Left ventricle myocardium inferior (tissue), 1 donor: ENCODE results near the gene MMAA. TPM values are rescaled to one million over a fixed set of nuclear protein-coding genes. Genes with fewer than 3 reads are reported as not detected.
"Not testable (repeated sequence)": the region's sequence is repeated elsewhere in the genome, so short reads cannot be mapped to it uniquely, and the experiment has no call there.

ENCODE experiments used
- DNase-seq: peaks from one replicate; pipeline ENCODE4 v3.0.0-alpha.2; 2020
- H3K27ac ChIP-seq: fragments of 200-600 bp; replicated peaks from 2 replicates; pipeline ENCODE4 v1.8.0; 2021
- H3K27me3 ChIP-seq: fragments of 200-600 bp; 2 replicates; pipeline ENCODE4 v1.8.0; 2021; ENCODE audit warnings: low read depth
- H3K36me3 ChIP-seq: fragments of 200-600 bp; 2 replicates; pipeline ENCODE4 v1.8.0; 2021
- H3K4me1 ChIP-seq: fragments of 200-600 bp; 2 replicates; pipeline ENCODE4 v1.8.0; 2021
- H3K4me3 ChIP-seq: fragments of 200-600 bp; 2 replicates; pipeline ENCODE4 v1.8.0; 2021; ENCODE audit warnings: mild to moderate bottlenecking, moderate library complexity
- H3K9me3 ChIP-seq: fragments of 200-600 bp; replicated peaks from 2 replicates; pipeline ENCODE4 v1.8.0; 2021
- intact Hi-C: fragments of 100-400 bp; cut with micrococcal nuclease; formaldehyde crosslinking; loops from one replicate; pipeline ENCODE4 v1.11.0; 2022
- long read RNA-seq: library from polyadenylated mRNA; unstranded; transcript quantifications from one replicate; pipeline ENCODE4 v2.0.0, GENCODE V29; 2021
- total RNA-seq: library from RNA; stranded (reverse); fragmentation: NEBNext Ultra II Directional; extraction: Animal tissue kit (Norgen Biotek cat#: 25700); gene quantifications from one replicate; pipeline ENCODE4 v1.2.1, GENCODE V29; 2021
- TF ChIP-seq, protein P1 (sequence below): fragments of 200-600 bp; IDR thresholded peaks from 2 replicates; pipeline ENCODE4 v1.8.0; 2021; ENCODE audit warnings: antibody characterized with exemption, mild to moderate bottlenecking, borderline replicate concordance
- donor health status: DM: no; HTN: yes; CAD: no; lungs with severe emphysema.

MMAA gene
- 7.2 TPM for total RNA-seq
- long read RNA-seq, full-length matches to known transcripts, result 7 of 14 reads
- long read RNA-seq, partial matches to known transcripts, result 6 of 14 reads
- long read RNA-seq, other reads (novel, unspliced or antisense), result 1 of 14 reads

- no peaks in the 10 kb centered on the region for H3K27me3 ChIP-seq
- no peaks in the 10 kb centered on the region for H3K36me3 ChIP-seq
- intact Hi-C loops, result loop anchor here (10.0 kb wide), 1 partner anchor 464 kb away; no protein-coding TSS in a partner anchor
- peaks cover 31% of the 10 kb centered on the region for H3K4me1 ChIP-seq
- TF ChIP-seq, protein P1, sequence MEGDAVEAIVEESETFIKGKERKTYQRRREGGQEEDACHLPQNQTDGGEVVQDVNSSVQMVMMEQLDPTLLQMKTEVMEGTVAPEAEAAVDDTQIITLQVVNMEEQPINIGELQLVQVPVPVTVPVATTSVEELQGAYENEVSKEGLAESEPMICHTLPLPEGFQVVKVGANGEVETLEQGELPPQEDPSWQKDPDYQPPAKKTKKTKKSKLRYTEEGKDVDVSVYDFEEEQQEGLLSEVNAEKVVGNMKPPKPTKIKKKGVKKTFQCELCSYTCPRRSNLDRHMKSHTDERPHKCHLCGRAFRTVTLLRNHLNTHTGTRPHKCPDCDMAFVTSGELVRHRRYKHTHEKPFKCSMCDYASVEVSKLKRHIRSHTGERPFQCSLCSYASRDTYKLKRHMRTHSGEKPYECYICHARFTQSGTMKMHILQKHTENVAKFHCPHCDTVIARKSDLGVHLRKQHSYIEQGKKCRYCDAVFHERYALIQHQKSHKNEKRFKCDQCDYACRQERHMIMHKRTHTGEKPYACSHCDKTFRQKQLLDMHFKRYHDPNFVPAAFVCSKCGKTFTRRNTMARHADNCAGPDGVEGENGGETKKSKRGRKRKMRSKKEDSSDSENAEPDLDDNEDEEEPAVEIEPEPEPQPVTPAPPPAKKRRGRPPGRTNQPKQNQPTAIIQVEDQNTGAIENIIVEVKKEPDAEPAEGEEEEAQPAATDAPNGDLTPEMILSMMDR, result peak; percentile 75
- H3K4me3 ChIP-seq, result peak within 1 kb of the TSS; percentile 82
- no peaks in the 10 kb centered on the region for H3K9me3 ChIP-seq
- peak within 1 kb of the TSS; percentile 97 for H3K27ac ChIP-seq
- peak; percentile 97 for DNase-seq
Observed at GRCh38 chr4:145618932-145619638, at the start of gene MMAA. TSS of gene MMAA (plus strand) at chr4:145619385. CDS start at chr4:145639140, 19,755 bp downstream.

DNA sequence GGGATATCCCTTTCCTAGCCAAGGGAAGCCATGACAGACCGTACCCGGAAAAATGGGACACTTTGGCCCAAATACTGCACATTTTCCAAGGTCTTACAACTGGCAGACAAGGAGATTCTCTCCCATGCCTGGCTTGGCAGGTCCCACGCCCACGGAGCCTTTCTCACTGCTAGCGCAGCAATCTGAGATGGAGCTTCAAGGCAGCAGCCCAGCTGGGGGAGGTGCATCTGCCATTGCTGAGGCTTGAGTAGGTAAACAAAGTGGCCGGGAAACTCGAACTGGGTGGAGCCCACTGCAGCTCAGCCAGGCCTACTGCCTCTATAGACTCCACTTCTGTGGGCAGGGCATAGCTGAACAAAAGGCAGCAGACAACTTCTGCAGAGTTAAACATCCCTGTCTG, 44.6 kb upstream of the MMAA start:
- intact Hi-C loops, H3K4me3 ChIP-seq, H3K27ac ChIP-seq, H3K4me1 ChIP-seq, DNase-seq, H3K27me3 ChIP-seq, H3K36me3 ChIP-seq: not testable (repeated sequence)
- H3K9me3 ChIP-seq, result peaks cover 16% of the 10 kb centered on the region

- TF ChIP-seq, protein P1, result no peak
Observed at GRCh38 chr4:145580906-145581305, 38.3 kb upstream of the MMAA start.

DNA sequence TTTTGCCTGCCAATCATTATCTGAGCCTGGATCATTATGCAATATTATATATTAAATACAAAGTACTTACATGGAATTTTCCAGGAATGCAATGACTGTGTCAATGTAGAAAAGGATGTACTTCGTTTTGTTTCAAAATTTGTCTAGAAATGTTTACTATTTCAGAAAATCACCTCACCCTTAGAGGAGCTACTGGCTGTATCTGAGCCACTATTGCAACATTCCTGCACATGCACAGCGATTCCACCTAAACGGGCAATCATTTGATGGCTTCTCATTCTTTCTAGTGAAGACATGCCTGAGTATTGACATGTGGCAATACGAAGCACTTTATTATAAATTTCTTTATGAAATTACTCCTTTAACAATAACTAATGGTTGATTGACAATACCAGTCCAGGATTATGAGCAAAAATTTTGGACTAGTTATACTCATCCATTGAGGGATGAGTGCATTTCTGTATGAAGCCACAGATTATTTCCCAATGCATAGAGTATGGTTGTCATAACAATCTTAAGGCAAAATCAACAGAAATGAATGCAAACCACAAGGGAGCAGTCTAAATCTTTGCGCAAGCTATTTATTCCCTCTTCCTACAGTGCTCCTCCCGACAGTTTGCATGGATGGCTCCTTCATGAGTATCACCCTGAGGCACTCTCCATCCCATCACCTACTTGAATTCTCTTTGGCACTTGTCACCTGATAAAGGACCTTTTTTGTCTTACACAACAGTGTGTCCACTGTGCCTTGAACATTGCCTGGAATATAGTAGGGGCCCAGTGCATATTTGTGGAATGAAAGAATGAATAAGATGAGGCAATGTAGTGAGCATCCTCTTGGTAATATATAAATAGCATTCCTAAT, 35.8 kb upstream of the MMAA start:
- Histone ChIP-seq H3K27ac (no peak overlapping the region), H3K9me3 (peaks cover 7% of the 10 kb centered on the region), H3K4me3 (no peak overlapping the region), H3K27me3 (peaks cover 6% of the 10 kb centered on the region), H3K4me1 (no peaks in the 10 kb centered on the region), H3K36me3 (no peaks in the 10 kb centered on the region)
- no peak for DNase-seq
- TF ChIP-seq, protein P1, result no peak
- intact Hi-C loops, result no loop called here

More at GRCh38 chr4:145580906-145581305, 38.3 kb upstream of the MMAA start:
- Histone ChIP-seq H3K4me3 (no peak overlapping the region), H3K9me3 (peaks cover 11% of the 10 kb centered on the region), H3K4me1 (no peaks in the 10 kb centered on the region), H3K27me3 (peaks cover 6% of the 10 kb centered on the region), H3K27ac (no peak overlapping the region), H3K36me3 (no peaks in the 10 kb centered on the region)
- DNase-seq, result no peak
- intact Hi-C loops, result no loop called here

- TF ChIP-seq, protein P1, result no peak
- intact Hi-C loops, result no loop called here
- no peaks in the 10 kb centered on the region for H3K4me1 ChIP-seq
Observed at GRCh38 chr4:145587088-145587754, 32.0 kb upstream of the MMAA start.

GRCh38 chr4:145589381-145589780, 29.8 kb upstream of the MMAA start:
- H3K27ac ChIP-seq, H3K4me3 ChIP-seq, H3K27me3 ChIP-seq, H3K36me3 ChIP-seq, H3K9me3 ChIP-seq, H3K4me1 ChIP-seq, intact Hi-C loops, DNase-seq: not testable (repeated sequence)

More at GRCh38 chr4:145587088-145587754, 32.0 kb upstream of the MMAA start:
- peaks cover 6% of the 10 kb centered on the region for H3K9me3 ChIP-seq
- no peak overlapping the region for H3K27ac ChIP-seq
- H3K27me3 ChIP-seq, result peaks cover 6% of the 10 kb centered on the region
- no peak overlapping the region for H3K4me3 ChIP-seq
- no peaks in the 10 kb centered on the region for H3K36me3 ChIP-seq
- no peak for DNase-seq
